ENCODE measurements around the gene JADE3. TPM values are rescaled to one million over a fixed set of nuclear protein-coding genes. Genes with fewer than 3 reads are reported as not detected.

Gene JADE3
- total RNA-seq = 8.5 TPM

- DNase-seq (ENCODE audit: low spot score) (peak; percentile 83), ATAC-seq (peak; percentile 90)
Measured at GRCh38 chrX:46912098-46912602, at the start of gene JADE3. TSS of gene JADE3 (plus strand) at chrX:46912421. CDS start at chrX:46984895, 72,474 bp downstream.

GRCh38 chrX:46863072-46863471 lies 49.1 kb upstream of the JADE3 start:
- DNase-seq (ENCODE audit: low spot score) = no peak
- ATAC-seq = no peak

- no peak for ATAC-seq
Measured at GRCh38 chrX:46864606-46865005, 47.6 kb upstream of the JADE3 start.

GRCh38 chrX:46865281-46865680 lies 46.9 kb upstream of the JADE3 start:
- no peak for ATAC-seq
- no peak for DNase-seq (ENCODE audit: low spot score)

More at GRCh38 chrX:46864606-46865005, 47.6 kb upstream of the JADE3 start:
- DNase-seq (ENCODE audit: low spot score) = no peak

- DNase-seq (ENCODE audit: low spot score) (no peak), ATAC-seq (no peak)
Measured at GRCh38 chrX:46866726-46867125, 45.5 kb upstream of the JADE3 start.

- DNase-seq (ENCODE audit: low spot score) (no peak), ATAC-seq (no peak)
Measured at GRCh38 chrX:46873746-46874145, 38.5 kb upstream of the JADE3 start.

GRCh38 chrX:46876901-46877300 lies 35.3 kb upstream of the JADE3 start:
- ATAC-seq (no peak), DNase-seq (ENCODE audit: low spot score) (no peak)

- DNase-seq (ENCODE audit: low spot score) (no peak), ATAC-seq (no peak)
Measured at GRCh38 chrX:46882266-46882665, 30.0 kb upstream of the JADE3 start.

- ATAC-seq (no peak), DNase-seq (ENCODE audit: low spot score) (no peak)
Measured at GRCh38 chrX:46884799-46885198, 27.4 kb upstream of the JADE3 start.

- DNase-seq (ENCODE audit: low spot score) (no peak), ATAC-seq (no peak)
Measured at GRCh38 chrX:46898207-46898606, 14.0 kb upstream of the JADE3 start.

GRCh38 chrX:46903458-46904242 lies 8.6 kb upstream of the JADE3 start:
- DNase-seq (ENCODE audit: low spot score) (peak; percentile 82), ATAC-seq (peak; percentile 99)

GRCh38 chrX:46904626-46905025 lies 7.6 kb upstream of the JADE3 start:
- DNase-seq (ENCODE audit: low spot score) (no peak), ATAC-seq (no peak)

GRCh38 chrX:46910415-46910814 lies 1.8 kb upstream of the JADE3 start:
- DNase-seq (ENCODE audit: low spot score) (no peak), ATAC-seq (no peak)

GRCh38 chrX:46912603-46913491 lies 626 bp downstream of the JADE3 start:
- DNase-seq (ENCODE audit: low spot score) (peak; percentile 55), ATAC-seq (peak; percentile 63)

- ATAC-seq = peak; percentile 51
- DNase-seq (ENCODE audit: low spot score) = peak; percentile 66
Measured at GRCh38 chrX:46913667-46914066, 1.4 kb downstream of the JADE3 start.

GRCh38 chrX:46916273-46916672 lies 4.1 kb downstream of the JADE3 start:
- ATAC-seq = no peak
- no peak for DNase-seq (ENCODE audit: low spot score)

GRCh38 chrX:46917622-46918021 lies 5.4 kb downstream of the JADE3 start:
- ATAC-seq (no peak), DNase-seq (ENCODE audit: low spot score) (no peak)

GRCh38 chrX:46918434-46918833 lies 6.2 kb downstream of the JADE3 start:
- peak; percentile 73 for ATAC-seq
- DNase-seq (ENCODE audit: low spot score) = peak; percentile 46

GRCh38 chrX:46920235-46920634 lies 8.0 kb downstream of the JADE3 start:
- DNase-seq (ENCODE audit: low spot score) (no peak), ATAC-seq (no peak)

- ATAC-seq = no peak
- DNase-seq (ENCODE audit: low spot score) = no peak
Measured at GRCh38 chrX:46922611-46923010, 10.4 kb downstream of the JADE3 start.

GRCh38 chrX:46927718-46928117 lies 15.5 kb downstream of the JADE3 start:
- ATAC-seq (no peak), DNase-seq (ENCODE audit: low spot score) (no peak)

Data from left lobe of liver (tissue), 2 donors.